A204.1 (cell line): Measurements from ENCODE around the gene RAP2A.

Experiments
- FAIRE-seq: peaks from 2 replicates; lab custom pipeline; 2012; peaks lifted over from hg19 to GRCh38; lab: Jason Lieb, UNC

Gene RAP2A

DNA sequence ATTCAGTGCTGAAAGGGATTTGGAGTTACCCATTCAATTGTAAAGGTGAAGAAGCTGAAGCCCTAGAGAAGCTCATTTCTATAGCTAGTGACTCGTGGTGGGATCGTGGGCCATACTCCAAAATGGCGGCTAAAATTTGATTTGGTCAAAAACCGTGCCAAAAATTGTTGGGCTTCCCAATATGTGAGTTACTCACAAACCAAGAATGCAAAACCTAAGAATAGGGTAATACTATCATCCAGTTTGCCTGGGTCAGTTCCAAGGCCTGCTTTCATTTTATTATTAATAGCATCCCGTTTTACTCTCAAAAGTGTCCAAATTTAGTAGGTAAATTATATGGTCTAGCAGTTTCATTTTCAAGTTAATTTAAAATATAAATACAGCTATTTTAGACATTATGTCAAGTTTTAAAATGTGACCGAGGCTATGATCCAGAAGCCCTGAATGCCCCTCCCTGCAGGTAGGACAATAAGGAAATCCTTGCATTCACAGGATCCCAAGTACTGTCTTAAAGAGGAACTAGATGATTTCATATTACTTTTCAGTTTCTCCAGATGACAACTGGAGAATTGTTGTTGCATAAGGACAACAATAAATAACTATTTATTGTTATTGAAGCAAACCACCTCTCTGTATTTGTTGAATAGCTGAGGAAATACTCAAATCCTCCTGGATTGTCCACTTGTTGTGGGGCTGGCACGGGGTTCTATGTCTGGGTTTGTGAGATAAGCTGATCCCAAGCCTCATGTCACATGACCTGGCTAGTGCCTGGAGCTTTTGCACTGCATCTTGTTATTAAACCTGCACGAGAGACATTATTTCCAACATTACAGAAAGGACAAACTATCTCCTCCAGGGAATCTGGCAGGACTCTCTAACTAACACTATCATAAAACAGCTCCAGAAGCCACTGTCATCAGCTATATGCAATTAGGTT, 11.6 kb upstream of the RAP2A start:
- no peak for FAIRE-seq

DNA sequence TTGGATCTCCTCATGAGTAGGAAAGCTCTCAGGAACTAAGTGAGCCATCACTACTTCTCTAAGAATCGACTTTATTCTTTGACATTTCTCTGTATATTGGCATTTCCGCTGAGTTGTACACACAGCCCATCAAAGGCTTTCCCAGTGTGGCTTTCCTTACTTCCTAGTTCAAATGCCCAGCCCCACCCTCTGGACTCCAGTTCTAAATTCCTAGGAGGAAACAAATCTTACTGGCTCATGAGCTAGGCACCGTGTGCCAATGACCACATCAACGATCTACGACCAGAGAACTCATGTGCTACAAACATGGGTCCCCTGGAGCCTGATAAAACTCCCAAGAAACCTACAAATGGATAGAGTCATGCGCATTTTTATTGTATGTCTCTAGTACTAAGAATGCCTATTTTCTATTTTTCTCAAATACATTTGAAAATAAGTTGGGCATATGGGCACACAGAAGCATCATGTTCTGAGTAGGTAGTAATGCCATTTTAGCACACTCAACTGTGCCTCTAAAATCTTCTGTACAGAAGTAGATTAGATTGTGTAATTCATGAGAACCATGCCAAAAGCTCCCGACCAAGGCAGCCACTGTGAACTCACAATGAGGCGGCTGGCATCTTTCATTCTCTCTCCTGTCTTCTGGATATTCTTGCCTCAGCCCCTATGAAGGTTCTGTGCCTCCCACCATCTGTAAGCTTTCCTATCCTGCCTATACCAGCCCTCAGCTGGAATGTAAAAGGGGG, 10.5 kb upstream of the RAP2A start:
- FAIRE-seq: no peak

DNA sequence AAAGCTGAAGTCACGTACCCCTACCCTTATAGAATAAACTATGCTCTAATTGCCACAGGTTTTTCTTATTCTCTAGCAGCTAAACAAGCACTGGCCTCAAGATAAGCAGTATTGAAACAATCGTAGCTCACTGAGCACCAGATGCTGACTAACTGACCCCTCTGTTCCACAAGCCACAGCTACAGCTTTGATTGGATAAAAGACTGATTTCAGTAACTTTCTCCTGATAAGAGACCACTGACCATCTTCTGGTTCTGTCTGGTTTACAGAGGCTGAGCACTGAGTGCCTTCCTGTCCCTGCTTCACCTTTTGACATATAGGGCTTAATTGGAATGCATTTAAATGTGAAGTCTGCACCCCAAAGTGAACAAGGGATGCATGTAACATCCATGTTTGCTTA, 8.4 kb upstream of the RAP2A start:
- no peak for FAIRE-seq

DNA sequence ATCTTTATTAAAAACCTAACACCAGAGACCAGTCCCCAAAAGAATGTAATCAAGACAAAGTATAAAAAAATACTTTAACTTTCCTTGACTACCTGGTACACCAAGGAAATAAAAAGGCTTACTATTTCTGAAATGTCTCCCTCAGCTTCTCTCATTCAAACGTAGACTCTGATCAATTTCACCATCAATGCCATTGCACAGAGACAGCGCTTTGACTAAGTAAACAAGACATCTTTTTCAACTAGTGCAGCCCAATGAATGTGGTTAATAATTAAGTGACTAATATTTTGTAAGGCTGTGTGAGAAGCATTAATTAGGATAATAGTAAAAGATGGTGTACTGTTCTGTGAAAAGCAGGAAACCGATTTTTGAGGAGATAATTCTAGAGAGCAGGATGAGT, 7.3 kb upstream of the RAP2A start:
- no peak for FAIRE-seq

DNA sequence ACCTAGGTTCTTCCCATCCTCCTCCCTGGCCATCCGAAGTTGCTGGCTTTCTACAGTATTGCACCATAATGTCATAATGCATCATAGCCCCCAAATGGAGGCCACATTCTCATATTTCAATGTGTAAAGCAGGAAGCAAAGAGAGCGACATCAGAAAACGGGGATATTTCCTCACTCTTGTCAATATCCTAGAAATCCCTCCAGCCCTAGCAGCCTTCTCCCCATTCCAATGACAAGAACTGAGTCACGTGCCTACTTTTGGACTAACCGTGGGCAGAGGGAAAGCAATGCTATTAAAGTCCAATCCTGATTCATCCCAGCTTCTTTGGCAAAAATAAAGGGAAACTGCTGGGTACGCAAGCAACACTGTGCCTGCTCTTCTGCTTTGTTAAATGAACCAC, 4.3 kb upstream of the RAP2A start:
- FAIRE-seq: no peak

DNA sequence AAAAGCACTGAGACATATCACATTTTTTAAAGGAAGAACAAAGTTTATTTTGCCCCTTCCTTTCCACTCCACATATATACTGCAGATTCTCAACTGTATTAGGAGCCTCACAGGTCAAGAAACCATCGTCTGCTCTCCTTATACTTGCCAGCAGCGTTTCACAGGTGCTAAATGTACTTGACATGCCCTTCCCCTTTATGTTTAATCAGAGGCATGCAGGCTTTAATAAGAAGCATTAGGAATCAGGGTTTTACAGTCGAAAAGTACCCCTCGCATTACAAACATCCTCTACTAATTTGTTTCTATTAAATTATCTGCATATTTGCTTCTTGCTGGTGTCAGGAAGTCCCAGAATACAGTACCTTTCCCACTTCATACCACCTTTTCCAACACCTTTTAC, 3.7 kb upstream of the RAP2A start:
- no peak for FAIRE-seq

DNA sequence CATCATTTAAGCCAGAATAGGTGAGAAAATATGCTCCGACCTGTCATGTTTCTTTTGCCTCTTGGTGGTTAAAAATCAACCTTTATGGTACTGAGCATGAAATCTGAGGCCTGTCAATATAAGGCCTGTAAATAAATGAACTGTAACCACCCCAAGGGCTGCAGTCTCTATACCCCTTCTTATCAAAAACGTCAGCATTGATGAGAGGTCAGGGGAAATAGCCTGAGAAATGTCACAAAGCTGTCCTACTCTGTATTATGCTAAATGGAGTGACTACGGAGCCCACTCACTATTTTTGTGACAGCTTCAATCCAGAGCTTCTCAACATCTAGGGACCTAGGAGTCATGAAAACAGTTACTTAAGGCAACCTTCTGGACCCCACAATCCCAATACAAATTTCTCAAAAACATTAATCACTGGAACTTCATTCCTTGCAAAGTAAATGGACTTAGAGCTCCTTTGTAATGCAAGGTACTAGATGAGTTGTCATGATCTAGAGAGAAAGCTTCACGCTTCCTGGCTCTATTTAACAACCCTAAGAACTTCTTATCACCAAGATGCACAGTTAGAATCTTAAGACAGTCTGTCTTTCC, 2.7 kb upstream of the RAP2A start:
- FAIRE-seq: no peak

DNA sequence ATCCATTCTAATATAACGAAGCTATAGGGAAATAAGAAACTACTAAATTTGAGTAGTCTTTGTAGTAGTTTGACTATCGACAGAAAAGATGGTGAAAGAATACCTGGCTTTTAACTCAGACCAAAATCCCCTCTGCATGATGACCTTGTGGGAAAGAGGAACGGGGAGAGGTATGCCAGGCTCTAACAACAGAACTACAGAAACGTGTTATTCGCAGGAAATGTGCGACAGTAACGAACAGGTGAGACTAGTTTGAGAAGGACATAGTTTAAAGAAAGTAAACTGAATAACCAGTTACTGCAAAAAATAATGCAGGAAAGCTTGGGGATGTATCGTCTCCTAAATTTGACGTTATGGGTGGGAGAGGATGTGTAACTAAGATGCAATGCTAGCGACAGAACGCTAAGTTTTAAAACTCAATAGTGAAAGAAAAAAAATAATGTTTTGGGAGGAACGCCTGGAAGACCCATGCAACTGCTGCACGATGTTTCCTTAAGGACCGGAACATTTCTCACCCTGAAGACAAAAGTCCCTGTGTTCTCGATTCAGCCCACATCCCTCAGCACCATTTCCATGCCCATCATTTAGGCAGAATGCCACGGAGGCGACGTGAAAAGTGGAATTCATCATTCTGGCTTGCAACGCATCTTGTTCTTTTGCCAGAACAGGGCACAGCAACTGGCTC, 1.6 kb upstream of the RAP2A start:
- FAIRE-seq: no peak

DNA sequence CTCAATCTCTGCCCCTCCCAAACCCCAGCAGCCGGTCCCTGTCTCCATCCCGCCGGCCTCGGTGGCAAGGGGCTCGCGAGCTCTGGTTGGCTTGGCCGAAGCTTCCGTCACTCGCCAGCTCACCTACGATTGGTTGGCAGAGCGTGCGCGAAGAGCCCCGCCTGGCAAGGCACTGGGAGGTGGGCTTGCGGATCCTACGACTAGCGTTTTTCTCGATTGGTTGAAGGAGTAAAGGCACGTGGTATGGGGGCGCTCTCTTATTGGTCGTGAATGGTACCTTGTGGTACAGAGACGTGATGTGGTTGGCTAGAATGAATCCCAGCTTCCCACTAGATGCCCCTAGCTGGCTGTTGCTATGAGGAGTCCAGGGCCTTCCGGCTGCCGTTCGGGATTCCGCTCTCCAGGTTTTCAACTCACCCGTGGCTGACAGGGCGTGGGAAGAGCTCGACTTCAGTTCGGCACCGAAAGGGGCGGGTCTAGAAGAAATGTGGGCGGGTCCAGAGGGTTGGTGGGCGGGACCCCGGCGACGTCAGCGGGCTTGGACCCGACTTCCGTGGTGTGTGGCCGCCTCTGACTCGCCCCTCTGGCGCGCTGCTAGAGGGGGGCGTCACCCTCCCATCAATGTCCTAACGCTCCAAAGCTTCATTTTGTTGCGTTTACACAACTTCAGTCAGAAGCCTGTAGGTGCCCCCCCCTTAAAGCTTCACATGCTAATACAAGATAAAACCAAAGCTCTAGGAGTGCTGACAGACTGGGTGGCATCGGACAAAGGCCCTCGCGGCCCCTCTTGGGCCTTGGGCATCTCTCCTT, 847 bp upstream of the RAP2A start:
- FAIRE-seq: peak; percentile 99

DNA sequence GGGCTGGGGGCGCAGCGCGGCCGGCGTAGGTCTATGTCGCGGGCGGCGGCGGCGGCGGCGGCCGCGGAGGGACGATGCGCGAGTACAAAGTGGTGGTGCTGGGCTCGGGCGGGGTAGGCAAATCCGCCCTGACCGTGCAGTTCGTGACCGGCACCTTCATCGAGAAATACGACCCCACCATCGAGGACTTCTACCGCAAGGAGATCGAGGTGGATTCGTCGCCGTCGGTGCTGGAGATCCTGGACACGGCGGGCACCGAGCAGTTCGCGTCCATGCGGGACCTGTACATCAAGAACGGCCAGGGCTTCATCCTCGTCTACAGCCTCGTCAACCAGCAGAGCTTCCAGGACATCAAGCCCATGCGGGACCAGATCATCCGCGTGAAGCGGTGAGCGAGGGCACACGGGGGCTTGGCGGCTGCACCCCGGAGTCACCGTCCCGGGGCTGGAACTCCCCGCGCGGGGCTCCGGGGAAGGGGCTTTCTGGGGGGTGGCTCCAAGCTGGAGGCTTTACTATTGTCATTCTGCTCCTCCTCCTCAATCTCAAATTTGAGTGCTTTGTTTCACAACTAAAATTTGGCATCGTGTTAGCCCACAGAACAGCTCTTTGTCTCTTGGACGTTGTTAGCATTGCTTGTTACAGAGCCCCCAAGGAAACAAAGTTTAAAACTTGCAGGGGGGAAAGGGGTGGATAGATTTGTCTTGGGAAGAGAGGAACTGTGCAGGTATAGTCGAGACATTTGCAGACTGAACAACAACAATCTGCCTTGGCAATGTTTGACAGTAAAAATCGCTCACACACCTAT, 630 bp downstream of the RAP2A start:
- FAIRE-seq: no peak

DNA sequence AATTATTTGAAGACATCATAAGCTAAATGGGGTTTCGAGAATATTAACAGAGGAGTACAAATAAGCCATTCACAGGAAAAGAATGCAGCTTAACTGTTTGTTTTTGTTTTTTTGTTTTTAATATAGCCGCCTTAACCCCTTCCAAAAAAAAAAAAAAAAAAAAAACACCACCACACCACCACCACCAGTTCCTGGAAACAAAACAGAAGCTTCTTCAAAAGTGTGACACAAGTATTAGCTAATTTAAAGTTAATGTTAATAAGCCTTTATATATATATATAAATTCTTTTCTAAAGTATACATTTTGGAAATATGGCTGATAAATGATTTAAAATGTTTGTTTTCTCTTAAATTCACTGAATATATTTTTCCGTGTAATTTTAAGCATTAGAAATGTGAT, 1.4 kb downstream of the RAP2A start:
- FAIRE-seq: no peak

DNA sequence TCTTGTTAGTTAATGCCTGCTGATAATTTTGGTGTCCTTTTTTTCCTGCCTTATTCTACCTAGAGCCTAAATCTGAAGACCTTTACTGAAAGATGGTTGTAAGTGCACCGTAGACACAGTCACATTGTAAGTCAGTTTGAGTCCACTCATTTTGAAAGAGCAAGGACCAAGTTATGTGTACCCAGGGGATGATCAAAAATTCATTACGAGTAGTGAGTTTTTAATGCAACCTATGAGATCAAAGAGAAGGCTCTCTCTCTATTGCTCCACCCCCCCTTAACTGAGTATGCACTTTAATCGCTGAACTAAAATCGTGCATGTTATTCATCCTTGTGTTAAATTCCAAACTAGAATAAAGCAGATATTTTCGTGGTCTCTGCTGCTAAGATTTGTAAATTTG, 1.8 kb downstream of the RAP2A start:
- FAIRE-seq: no peak

DNA sequence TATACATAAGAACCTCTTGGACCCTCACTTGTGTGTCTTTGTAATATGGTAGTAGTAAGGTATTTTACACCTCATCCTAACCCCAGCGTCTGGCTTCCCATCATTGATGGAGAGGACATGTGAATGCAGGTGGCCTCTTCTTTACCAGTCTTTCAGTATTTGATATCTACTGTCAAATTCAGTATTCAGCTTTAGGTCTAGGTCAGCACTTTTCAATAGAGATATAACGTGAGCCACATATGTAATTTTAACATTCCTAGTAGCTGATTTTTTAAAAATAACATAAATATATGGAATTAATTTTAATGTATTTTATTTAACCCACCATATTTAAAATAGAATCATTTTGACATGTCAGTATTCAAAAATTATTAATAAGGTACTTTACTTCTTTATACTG, 2.9 kb downstream of the RAP2A start:
- peak; percentile 3 for FAIRE-seq

DNA sequence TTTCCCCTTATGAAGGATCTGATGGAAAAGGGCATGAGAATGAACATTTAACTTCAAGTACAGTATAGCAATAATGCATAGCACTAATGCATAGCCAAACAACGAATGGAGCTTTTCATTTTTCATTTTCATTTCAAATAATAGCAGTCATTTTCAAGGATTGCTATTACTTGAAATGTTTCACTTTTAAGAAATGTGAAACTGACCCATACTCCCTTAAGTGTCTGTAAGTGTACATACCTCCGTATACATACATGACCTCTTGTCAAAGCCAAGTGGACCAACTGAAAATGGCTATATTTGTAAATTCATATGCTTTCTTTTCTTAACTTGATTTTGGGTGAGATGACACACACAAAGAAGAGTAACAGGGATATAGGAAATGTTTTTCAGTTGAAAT, 3.8 kb downstream of the RAP2A start:
- no peak for FAIRE-seq

DNA sequence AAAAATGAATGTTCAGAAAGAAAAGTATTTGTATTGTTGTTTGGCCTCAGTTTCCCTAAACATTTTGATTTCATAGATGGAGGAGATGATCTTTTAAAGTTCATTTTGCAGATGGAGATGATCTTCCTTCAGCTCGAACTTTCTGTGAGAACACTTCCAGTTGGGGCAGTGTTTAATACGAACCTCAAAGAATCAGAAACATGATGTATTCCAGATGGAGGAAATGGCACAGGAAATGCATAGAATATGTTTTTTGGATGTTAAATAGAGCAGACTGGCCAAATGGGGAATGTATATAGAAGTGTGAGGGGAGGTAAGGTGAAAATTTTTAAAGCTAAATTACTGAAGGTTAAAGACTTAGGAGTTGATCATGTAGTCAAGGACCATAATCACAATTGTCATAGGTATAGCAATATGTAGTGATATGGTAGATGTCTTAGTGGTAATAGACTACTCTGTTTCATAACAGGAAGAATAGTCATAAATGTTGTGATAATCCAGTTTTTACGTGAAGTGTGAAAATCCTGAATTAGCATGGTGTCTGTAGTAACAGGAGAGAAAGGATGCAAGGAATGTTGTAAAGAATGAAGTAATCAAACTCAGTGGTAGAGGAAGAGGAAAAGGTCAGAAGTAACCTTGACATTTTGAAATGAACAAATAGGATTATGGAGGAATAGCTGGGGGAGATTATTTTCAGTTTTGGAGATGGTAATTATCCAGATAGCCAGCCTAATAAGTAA, 5.1 kb downstream of the RAP2A start:
- FAIRE-seq: no peak

DNA sequence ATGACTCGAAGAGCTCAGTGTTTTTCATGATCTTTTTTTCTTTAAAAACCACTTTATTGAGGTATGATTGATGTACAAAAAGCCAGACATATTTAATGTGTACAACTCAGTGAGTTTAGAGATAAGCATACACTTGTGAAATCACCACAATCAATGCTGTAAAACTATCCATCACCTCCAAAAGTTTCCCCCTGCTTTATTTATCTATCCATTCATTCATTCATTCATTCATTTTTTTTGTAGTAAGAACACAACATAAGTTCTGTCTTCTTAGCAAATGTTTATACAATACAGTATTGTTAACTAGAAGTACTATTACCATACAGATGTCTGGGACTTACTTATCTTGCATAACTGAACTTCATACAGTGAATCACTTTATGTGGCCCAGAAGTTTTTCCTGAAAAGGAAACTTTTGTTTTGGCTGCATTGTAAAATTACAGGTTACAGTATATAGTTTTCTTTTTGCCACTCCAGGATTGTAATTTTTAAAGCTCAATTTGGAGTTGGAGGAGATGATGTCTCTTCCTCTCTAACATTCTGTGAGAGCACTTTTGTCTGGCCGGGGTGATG, 6.7 kb downstream of the RAP2A start:
- FAIRE-seq: peak; percentile 43

DNA sequence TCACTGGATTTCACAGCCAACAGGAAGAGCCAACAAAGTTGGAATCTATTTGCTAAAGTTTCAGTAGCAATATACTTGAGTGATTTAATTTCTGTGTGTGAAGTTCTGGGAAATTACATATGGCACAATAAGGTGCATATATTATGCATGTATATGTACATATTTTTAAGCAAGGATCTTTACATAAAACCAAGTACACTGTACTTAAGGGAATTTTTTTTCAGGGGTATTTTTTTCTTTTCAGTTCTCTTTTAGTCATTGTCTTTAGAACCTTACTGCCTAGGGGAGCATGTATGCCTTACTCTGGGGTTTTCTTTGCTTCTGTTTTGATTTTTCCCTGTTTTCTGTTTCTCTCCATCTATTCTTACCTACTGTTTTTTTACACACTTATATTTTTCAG, 7.4 kb downstream of the RAP2A start:
- FAIRE-seq: no peak

DNA sequence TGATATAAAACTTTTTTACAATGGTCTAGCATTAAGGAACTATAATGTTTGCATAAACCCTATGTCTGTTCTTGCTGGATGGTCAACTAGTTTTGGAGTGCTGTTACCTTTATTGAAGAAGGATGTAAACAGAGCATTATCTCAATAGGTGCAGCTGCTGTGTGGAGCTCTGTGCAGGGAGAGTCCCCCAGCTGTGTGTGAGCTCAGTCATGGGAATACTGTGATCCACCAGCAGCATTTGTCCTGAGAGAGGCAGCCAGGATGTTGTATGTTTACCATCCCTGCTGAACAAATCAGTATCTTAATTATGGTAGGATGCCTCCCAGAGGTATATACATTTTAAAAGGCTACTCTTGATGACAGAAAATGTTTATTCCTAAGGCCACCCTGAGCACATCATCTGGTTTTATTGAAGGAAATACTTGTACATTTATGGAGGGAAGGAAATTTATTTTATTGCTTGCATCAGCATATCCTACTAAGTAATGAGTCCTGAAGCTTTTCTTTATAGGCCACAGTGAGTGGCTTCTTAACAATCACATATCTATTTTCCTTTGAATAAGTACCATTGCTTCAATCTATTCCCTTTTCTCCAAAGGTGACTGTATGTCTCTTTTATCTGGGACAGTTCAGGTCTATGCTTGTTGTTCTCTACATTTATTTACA, 11.7 kb downstream of the RAP2A start:
- FAIRE-seq: no peak

DNA sequence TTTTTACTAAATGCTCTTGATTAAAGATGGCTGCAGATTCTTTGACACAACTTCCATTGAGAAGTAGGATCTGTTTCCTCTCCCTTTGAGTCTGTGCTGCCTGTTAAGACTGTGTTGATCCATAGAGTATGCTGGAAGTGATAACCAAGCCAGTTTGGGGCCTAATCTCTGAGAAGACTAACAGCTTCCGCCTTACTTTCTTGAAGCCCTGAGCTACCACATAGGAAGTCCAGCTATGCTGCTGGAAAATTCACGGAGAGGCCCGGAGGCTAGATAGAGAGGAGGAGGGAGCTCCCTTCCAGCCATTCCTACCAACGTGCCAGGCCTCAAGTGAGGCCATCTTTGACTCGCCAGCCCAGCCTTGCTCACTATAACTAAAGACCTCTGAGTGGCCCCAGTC, 12.5 kb downstream of the RAP2A start:
- FAIRE-seq: no peak
